Prostate gland (tissue), 2 donors: ENCODE measurements around the gene SMIM22. TPM values are rescaled to one million over a fixed set of nuclear protein-coding genes. Genes with fewer than 3 reads are reported as not detected.

Source experiments
- DNase-seq: peaks from one replicate; pipeline ENCODE4 v3.0.0-alpha.2; 2019; ENCODE audit warnings: low spot score
- H3K27ac ChIP-seq, 2 donors: fragments of 200-600 bp; sonication (generic); 2 replicates each; pipeline ENCODE4 v1.5.1; 2017 to 2019
- H3K27me3 ChIP-seq: fragments of 200-600 bp; sonication (generic); replicated peaks from 2 replicates; pipeline ENCODE4 v1.5.1; 2019; ENCODE audit not compliant: insufficient read depth
- H3K36me3 ChIP-seq, 2 donors: fragments of 200-600 bp; sonication (generic); 1 replicate in 1 of 2; 2 replicates in 1 of 2; pipeline versions ENCODE4 v1.5.1 to v1.8.1; 2017 to 2019
- H3K4me1 ChIP-seq: fragments of 200-600 bp; sonication (generic); replicated peaks from 2 replicates; pipeline ENCODE4 v1.5.1; 2019
- H3K4me3 ChIP-seq, 2 donors: fragments of 200-600 bp; sonication (generic); 2 replicates each; pipeline ENCODE4 v1.5.1; 2017 to 2019
- H3K9me3 ChIP-seq: fragments of 200-600 bp; sonication (generic); 2 replicates; pipeline ENCODE4 v1.5.1; 2017
- POLR2A ChIP-seq: fragments of 450-650 bp; IDR thresholded peaks from one replicate; pipeline ENCODE4 v1.6.1; 2016; ENCODE audit warnings: antibody characterized with exemption, mild to moderate bottlenecking
- POLR2AphosphoS5 ChIP-seq: sonication (generic); formaldehyde crosslinking; IDR thresholded peaks from one replicate; pipeline ENCODE4 v1.6.1; 2017; ENCODE audit warnings: antibody characterized with exemption
- WGBS: methylation state at CpG from one replicate; pipeline ENCODE4 v1.1.5; 2018; 5-methylcytosine and 5-hydroxymethylcytosine counted together
- intact Hi-C: fragments of 100-400 bp; cut with DNase I; formaldehyde crosslinking; loops from one replicate; pipeline ENCODE4 v1.14.2; 2022
- total RNA-seq, 2 donors: library from RNA; depleted of rRNA; stranded (reverse); fragments of >200 nt; gene quantifications; one replicate each; pipeline ENCODE4 v1.1.0, GENCODE V29; 2016
- TF ChIP-seq, protein P1 (sequence below), 4 experiments: fragments of 200-600 bp in 2 of 4; fragments of 450-650 bp in 2 of 4; sonication (generic) in 2 of 4; IDR thresholded peaks; 1 replicate in 3 of 4; 2 replicates in 1 of 4; pipeline ENCODE4 v1.5.1; 2016 to 2019; ENCODE audit warnings: antibody characterized with exemption in 4 of 4, mild to moderate bottlenecking in 2 of 4, moderate library complexity in 2 of 4

Gene SMIM22
- total RNA-seq, 2 donors from 2014 or later = 5.6 to 29.0 TPM

DNA sequence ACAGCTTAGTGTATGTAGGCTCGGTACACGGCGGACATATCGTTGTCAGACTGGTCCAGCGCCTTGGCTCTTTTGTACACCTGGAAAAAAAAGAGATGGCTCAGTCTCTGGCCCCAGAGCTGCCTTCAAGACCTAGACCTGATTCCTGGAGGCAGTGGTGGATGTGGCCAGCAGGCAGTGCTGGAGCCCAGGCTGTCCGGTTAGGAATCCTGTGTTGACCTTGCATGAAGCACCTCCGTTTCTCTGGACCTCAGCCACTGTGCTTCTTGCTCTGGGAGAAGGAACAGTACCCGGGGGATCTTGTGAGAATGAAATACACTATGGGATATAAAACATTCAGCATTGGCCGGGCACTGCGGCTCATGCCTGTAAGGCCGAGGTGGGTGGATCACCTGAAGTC is 10.1 kb downstream of the SMIM22 start:
- intact Hi-C loops = loop anchor here (10.0 kb wide), 1 partner anchor 70 kb away; the partner anchor contains the start of genes ANKS3 and DNAAF8
- Histone ChIP-seq H3K4me3 (no peak overlapping the region), H3K36me3 (peaks cover 0 to 14% of the 10 kb centered on the region in 2 donors), H3K9me3 (no peaks in the 10 kb centered on the region), H3K27me3 (no peaks in the 10 kb centered on the region), H3K27ac (no peak overlapping the region), H3K4me1 (peaks cover 13% of the 10 kb centered on the region)
- TF ChIP-seq, protein P1, sequence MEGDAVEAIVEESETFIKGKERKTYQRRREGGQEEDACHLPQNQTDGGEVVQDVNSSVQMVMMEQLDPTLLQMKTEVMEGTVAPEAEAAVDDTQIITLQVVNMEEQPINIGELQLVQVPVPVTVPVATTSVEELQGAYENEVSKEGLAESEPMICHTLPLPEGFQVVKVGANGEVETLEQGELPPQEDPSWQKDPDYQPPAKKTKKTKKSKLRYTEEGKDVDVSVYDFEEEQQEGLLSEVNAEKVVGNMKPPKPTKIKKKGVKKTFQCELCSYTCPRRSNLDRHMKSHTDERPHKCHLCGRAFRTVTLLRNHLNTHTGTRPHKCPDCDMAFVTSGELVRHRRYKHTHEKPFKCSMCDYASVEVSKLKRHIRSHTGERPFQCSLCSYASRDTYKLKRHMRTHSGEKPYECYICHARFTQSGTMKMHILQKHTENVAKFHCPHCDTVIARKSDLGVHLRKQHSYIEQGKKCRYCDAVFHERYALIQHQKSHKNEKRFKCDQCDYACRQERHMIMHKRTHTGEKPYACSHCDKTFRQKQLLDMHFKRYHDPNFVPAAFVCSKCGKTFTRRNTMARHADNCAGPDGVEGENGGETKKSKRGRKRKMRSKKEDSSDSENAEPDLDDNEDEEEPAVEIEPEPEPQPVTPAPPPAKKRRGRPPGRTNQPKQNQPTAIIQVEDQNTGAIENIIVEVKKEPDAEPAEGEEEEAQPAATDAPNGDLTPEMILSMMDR (IDR thresholded peaks at IDR 0.05) = no peak
- DNase-seq = no peak
- WGBS = 87% methylated on average over 11 of the region's 11 CpGs

DNA sequence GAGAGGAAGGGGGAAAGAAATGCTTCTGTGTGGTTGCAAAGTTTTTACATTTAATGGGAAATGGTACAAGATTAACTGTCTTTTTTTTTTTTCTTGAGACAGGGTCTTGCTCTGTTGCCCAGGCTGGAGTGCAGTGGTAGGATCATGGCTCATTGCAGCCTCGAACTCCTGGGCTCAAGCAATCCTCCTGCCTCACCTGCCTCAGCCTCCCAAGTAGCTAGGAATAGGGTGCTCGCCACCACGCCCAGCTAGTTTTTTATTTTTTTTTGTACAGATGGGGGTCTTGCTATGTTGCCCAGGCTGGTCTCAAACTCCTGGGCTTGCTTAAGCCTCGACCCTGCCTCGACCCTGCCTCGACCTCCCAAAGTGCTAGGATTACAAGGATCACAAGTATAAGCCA is 11.1 kb downstream of the SMIM22 start:
- no peak overlapping the region for H3K4me3 ChIP-seq
- H3K4me1 ChIP-seq = peaks cover 10% of the 10 kb centered on the region
- H3K9me3 ChIP-seq = no peaks in the 10 kb centered on the region
- TF ChIP-seq, protein P1 (IDR thresholded peaks at IDR 0.05) = no peak
- TF ChIP-seq POLR2A (no peak), POLR2AphosphoS5 (no peak)
- no peaks in the 10 kb centered on the region for H3K27me3 ChIP-seq
- H3K27ac ChIP-seq = no peak overlapping the region
- peaks cover 0 to 14% of the 10 kb centered on the region in 2 donors for H3K36me3 ChIP-seq
- intact Hi-C loops = loop anchor here (10.0 kb wide), 1 partner anchor 71 kb away; the partner anchor contains the start of genes ANKS3 and DNAAF8
- DNase-seq = no peak
- WGBS = 97% methylated on average over 6 of the region's 6 CpGs

DNA sequence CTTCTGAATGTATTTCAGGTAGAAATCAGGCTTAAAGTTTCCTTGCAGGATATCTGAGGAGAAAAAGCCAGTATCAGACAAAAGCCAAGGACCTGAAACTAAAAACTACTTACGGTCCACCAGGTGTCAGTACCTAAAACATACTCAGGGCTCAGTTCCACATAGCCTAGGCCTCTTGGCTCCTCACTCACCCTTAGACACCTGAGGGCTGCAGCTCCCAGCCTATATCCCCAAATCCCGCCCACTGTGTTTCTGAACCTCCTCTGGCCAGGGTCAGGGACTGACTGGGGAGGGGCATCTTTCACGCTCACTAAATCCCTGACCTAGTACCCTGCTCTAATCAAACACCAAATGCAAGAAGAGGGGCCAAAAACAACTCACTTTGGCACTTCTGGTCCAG is 16.1 kb downstream of the SMIM22 start:
- WGBS = 96% methylated on average over 3 of the region's 3 CpGs
- peaks cover 0 to 6% of the 10 kb centered on the region in 2 donors for H3K36me3 ChIP-seq

DNA sequence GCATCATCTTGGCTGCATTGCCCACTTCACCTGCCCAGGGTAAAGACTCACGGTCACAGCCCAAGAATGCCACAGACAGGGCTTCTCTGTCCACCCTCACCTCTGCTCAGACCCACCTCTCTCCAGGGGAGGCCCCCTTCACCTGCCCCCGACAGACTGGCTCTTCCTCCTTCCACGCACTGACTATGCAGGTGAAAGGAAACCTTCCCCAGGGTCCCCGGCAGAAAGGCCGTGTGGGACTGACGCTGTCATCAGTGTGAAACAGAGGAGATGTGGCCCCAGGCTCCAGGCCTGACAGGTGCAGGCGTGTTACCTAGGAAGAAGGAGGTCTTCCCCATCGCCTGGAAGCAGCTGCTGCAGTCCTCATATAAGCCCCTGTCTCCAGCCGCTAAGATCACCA is 16.6 kb downstream of the SMIM22 start:
- WGBS = 86% methylated on average over 9 of the region's 9 CpGs
- no peaks in the 10 kb centered on the region for H3K9me3 ChIP-seq
- no peak overlapping the region for H3K27ac ChIP-seq
- peaks cover 0 to 6% of the 10 kb centered on the region in 2 donors for H3K36me3 ChIP-seq
- H3K27me3 ChIP-seq = no peaks in the 10 kb centered on the region
- no peak for TF ChIP-seq POLR2A
- no peak for TF ChIP-seq POLR2AphosphoS5
- TF ChIP-seq, protein P1 (IDR thresholded peaks at IDR 0.05) = no peak
- DNase-seq = no peak
- no peak overlapping the region for H3K4me3 ChIP-seq
- intact Hi-C loops = no loop called here
- peaks cover 9% of the 10 kb centered on the region for H3K4me1 ChIP-seq

More for the DNA sequence above, 16.1 kb downstream of the SMIM22 start:
- Histone ChIP-seq H3K4me3 (no peak overlapping the region), H3K27me3 (no peaks in the 10 kb centered on the region), H3K9me3 (no peaks in the 10 kb centered on the region), H3K27ac (no peak overlapping the region), H3K4me1 (peaks cover 9% of the 10 kb centered on the region)
- no peak for DNase-seq
- TF ChIP-seq POLR2AphosphoS5 (no peak), POLR2A (no peak)
- TF ChIP-seq, protein P1 (IDR thresholded peaks at IDR 0.05) = no peak
- intact Hi-C loops = no loop called here

DNA sequence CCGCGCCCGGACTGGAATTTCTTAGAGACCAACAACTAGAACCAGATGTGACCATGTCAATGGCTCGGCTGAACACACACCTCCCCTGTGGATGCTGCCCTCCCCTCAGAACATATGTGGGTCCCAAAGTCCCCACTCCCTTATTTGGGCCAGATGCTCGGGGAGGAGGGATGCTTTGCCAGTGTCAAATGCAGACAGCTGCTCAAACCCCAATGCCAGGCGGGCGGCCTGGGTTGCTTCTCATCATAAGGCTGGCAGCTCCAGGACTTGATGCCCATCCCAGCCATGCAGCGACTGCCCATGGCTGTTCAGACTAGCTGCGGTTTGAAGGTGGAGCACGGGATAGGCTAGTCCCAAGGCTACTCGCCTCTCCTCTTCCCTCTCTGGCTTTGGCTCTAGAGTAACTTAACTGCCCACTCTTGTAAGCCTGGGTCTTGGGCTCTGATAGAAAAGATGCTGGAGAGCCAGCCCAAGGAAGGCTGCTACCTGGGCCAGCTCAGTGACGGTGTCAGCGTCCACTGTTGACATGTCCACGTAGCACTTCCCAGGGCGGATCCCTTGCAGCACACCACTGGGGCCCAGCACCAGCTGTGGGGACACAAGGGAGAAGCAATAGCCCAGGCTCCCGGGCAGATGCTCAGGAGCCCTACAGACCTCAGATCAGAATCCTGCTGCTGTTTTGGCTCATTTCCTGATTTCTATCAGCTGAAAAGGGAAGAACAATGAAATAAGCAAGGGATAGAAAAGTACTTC is 18.3 kb downstream of the SMIM22 start:
- 92% methylated on average over 16 of the region's 16 CpGs for WGBS

More for the DNA sequence above, 18.3 kb downstream of the SMIM22 start:
- TF ChIP-seq POLR2A = no peak
- TF ChIP-seq, protein P1 (IDR thresholded peaks at IDR 0.05) = no peak
- no peak for TF ChIP-seq POLR2AphosphoS5
- H3K9me3 ChIP-seq = no peaks in the 10 kb centered on the region
- intact Hi-C loops = no loop called here
- H3K27me3 ChIP-seq = no peaks in the 10 kb centered on the region
- peaks cover 9% of the 10 kb centered on the region for H3K4me1 ChIP-seq
- H3K36me3 ChIP-seq = peaks cover 0 to 6% of the 10 kb centered on the region in 2 donors
- peak overlapping the region; percentile 3 to 61 for H3K27ac ChIP-seq
- DNase-seq = no peak
- no peak overlapping the region for H3K4me3 ChIP-seq
